Measurements from ENCODE around the gene REG1B.
"Not testable (repeated sequence)": the region's sequence is repeated elsewhere in the genome, so short reads cannot be mapped to it uniquely, and the experiment has no call there.

Gene REG1B

DNA sequence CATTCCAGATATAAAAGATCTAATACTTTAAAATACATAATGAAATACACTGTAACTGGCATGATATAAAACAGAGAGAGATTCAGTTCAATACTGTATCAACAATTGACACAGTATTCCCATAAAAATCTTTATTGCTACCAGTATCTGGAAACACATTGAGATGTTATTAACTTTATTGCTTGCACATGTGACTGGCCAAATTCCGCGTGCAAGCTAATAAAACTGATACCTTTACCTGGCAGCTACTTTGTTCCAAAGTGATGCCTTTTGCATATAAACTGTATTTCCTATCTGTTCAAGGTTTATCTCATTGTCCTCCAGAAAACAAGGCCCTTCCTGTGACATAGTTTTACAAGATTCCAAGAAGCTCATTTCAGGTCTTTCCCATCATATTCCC, 15.4 kb upstream of the REG1B start:
- Mint-ChIP-seq H3K36me3 (peaks cover 2 to 6% of the 10 kb centered on the region in 2 donors), H3K4me3 (no peak overlapping the region), H3K27ac (no peak overlapping the region), H3K4me1 (peaks cover 14 to 29% of the 10 kb centered on the region in 2 donors), H3K9me3 (peaks cover 4 to 9% of the 10 kb centered on the region in 2 donors), H3K27me3 (no peaks in the 10 kb centered on the region)
- DNase-seq, result no peak
- no peak for ATAC-seq (replicated peaks)

DNA sequence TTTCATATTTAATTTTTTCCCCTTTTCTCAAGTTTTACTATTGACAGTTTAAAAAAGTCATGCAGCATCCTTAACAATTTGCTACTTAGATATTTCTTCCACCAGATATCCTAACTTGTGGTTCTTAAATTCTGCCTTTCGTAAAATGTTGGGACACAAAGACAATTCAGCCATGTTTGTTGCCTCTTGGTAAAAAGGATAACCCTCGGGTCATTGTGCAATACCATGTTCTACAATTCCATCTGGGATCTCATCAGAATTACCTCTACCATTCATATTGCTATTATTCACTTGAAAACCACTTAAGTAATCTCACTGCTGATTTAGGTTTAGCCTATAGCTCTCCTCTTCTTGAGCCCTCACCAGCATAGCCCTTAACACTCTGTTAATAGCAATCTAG, 13.2 kb upstream of the REG1B start:
- no peak for ATAC-seq (replicated peaks)
- Mint-ChIP-seq H3K36me3 (peaks cover 7 to 10% of the 10 kb centered on the region in 2 donors), H3K4me3 (no peak overlapping the region), H3K27ac (no peak overlapping the region), H3K9me3 (peaks cover 8 to 15% of the 10 kb centered on the region in 2 donors), H3K27me3 (no peaks in the 10 kb centered on the region), H3K4me1 (peaks cover 17 to 37% of the 10 kb centered on the region in 2 donors)
- no peak for DNase-seq

DNA sequence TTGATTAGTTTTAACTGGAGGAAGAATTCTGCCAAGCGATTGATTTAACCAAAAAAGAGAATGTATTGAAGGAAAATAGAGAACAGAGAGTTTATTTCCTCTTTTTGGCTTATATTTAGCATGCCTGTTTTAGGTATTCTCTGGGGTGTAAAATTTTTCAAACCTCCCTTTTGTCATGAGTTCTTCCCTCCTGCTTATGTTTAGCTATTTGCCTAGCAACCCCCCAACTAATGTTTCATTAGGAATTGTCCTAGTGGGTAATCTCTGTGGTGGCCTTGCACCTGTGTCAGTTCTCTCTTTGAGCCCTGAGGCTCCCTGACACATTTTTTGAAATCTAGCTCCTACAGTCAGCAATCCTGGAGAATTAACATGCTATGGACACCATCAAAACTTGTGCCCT, 12.5 kb upstream of the REG1B start:
- peaks cover 8 to 15% of the 10 kb centered on the region in 2 donors for H3K9me3 Mint-ChIP-seq
- ATAC-seq (replicated peaks) (peak; percentile 73 to 91), DNase-seq (no peak)
- peak overlapping the region in 1 of 2 donors; percentile 10 for H3K4me3 Mint-ChIP-seq
- peak overlapping the region; percentile 80 for H3K27ac Mint-ChIP-seq
- H3K36me3 Mint-ChIP-seq, result peaks cover 7 to 10% of the 10 kb centered on the region in 2 donors
- H3K4me1 Mint-ChIP-seq, result peaks cover 17 to 37% of the 10 kb centered on the region in 2 donors
- H3K27me3 Mint-ChIP-seq, result no peaks in the 10 kb centered on the region

DNA sequence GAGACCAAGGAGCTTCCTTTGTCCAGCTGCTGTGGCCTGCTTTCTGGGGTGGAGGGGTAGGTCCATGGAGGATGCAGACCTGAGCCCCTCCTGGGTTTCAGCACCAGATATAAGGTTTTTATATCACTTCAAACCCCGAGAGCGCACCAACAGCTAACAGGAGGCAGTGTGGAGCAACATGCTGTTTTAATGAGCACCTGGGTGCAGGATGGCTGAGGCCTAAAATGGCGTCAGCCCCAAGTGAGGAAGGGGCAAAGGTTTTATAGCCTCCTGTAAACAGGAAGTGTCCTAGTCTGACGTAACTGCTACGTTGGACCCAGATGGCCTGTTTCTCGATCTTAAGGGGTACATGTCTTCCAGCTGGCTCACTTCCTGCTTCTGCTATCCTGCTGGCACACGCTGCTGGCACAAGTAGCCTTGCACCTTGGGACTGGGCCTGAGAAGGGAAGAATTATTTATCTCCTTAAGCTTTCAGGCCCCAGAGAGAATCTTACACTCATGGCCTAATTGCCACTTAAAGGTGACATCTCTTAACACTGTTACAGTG, 11.4 kb upstream of the REG1B start:
- Mint-ChIP-seq H3K27me3 (no peaks in the 10 kb centered on the region), H3K9me3 (peaks cover 8 to 15% of the 10 kb centered on the region in 2 donors), H3K4me3 (no peak overlapping the region), H3K27ac (peak overlapping the region; percentile 93), H3K4me1 (peaks cover 17 to 37% of the 10 kb centered on the region in 2 donors), H3K36me3 (peaks cover 7 to 10% of the 10 kb centered on the region in 2 donors)
- ATAC-seq (replicated peaks) (peak; percentile 59 to 65), DNase-seq (peak; percentile 13)

DNA sequence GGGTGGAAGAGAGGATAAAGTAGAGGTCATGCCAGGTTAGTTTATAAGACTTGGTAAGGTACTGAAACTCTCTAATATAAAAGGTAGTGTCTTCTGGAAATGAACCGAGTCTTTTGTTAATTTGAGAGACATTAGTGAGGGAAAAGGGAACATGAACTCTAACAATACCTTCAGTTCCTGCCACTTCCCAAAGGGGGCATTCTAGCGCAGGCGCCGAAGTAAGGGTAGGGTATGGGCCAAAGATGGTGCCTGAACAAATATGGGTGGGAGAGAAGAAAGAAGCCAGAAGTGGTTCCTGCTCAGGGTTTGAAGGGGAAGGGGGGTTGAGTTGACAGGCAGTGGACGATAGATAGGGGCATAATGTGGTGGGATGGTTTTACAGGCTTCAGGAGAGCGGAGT, 10.1 kb upstream of the REG1B start:
- H3K27ac Mint-ChIP-seq, result peak overlapping the region; percentile 11
- no peaks in the 10 kb centered on the region for H3K27me3 Mint-ChIP-seq
- H3K4me3 Mint-ChIP-seq, result no peak overlapping the region
- H3K4me1 Mint-ChIP-seq, result peaks cover 17 to 37% of the 10 kb centered on the region in 2 donors
- peaks cover 8 to 15% of the 10 kb centered on the region in 2 donors for H3K9me3 Mint-ChIP-seq
- ATAC-seq (replicated peaks) (no peak), DNase-seq (no peak)
- H3K36me3 Mint-ChIP-seq, result peaks cover 7 to 10% of the 10 kb centered on the region in 2 donors

DNA sequence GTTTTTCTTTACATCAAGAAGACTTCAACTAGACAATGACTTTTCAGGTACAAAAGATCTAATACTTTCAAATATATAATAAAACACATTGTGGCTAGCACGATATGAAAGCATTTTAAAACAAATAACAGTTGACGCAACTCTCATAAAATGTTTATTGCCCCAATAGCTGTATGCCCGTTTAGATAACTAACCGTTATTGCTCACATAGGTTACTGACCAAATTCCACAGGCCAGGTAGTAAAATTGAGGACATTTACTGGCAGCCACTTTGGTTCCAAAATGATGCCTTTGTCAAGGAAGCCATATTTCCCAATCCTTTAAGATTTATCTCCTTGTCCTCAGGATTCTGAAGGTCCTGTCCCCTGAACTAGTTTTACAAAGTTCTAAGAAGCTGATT, 2.9 kb upstream of the REG1B start:
- Mint-ChIP-seq H3K4me1 (peaks cover 0 to under 1% of the 10 kb centered on the region in 2 donors), H3K27ac (no peak overlapping the region), H3K36me3 (no peaks in the 10 kb centered on the region), H3K9me3 (no peaks in the 10 kb centered on the region), H3K4me3 (no peak overlapping the region), H3K27me3 (no peaks in the 10 kb centered on the region)
- DNase-seq, result no peak
- no peak for ATAC-seq (replicated peaks)

DNA sequence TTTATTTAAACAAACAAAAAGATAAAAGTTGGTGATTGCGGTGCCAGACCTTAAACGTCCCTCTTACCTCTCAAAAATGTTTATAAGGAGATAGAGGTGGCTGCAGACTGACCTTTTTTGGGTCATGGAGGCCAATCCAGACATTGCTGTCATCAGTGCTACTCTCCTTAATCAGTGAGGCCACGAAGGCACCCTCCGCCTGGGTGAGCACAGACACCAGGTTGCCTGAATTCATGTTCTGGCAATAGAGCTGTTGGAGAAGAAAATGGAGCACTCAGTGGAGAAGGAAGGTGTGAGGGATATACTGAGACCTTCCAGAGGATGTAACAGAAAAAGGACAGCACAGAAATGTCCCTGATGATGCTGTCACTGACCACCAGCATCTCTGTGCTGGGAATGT, 1.5 kb downstream of the REG1B start:
- Mint-ChIP-seq H3K27me3 (no peaks in the 10 kb centered on the region), H3K9me3 (peaks cover 0 to 2% of the 10 kb centered on the region in 2 donors), H3K4me3 (no peak overlapping the region), H3K4me1 (peaks cover 13 to 26% of the 10 kb centered on the region in 2 donors), H3K27ac (no peak overlapping the region), H3K36me3 (no peaks in the 10 kb centered on the region)
- ATAC-seq (replicated peaks), result no peak
- DNase-seq, result no peak

DNA sequence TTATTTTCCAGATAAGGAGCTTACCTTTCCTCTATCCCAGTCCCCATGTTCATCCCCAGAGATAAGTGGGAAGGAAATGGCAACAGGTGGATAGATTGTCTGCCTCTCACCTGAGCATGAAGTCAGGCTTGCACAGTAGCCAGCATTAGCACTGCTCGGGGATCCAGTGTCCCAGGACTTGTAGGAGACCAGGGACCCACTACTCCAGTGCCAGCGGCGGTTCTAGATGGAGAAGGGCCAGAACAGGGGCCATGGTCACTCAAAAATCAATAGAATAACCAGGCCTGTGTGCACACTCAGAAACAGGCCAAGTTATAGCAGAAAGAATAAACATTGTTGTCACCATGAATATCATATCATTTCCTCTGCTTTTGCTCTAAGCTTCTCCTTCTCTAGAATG, 2.4 kb downstream of the REG1B start:
- ATAC-seq (replicated peaks) (no peak), DNase-seq (no peak)
- H3K36me3 Mint-ChIP-seq, result no peaks in the 10 kb centered on the region
- H3K27ac Mint-ChIP-seq, result no peak overlapping the region
- peaks cover 15 to 32% of the 10 kb centered on the region in 2 donors for H3K4me1 Mint-ChIP-seq
- H3K4me3 Mint-ChIP-seq, result no peak overlapping the region
- no peaks in the 10 kb centered on the region for H3K27me3 Mint-ChIP-seq
- peaks cover 0 to 2% of the 10 kb centered on the region in 2 donors for H3K9me3 Mint-ChIP-seq

DNA sequence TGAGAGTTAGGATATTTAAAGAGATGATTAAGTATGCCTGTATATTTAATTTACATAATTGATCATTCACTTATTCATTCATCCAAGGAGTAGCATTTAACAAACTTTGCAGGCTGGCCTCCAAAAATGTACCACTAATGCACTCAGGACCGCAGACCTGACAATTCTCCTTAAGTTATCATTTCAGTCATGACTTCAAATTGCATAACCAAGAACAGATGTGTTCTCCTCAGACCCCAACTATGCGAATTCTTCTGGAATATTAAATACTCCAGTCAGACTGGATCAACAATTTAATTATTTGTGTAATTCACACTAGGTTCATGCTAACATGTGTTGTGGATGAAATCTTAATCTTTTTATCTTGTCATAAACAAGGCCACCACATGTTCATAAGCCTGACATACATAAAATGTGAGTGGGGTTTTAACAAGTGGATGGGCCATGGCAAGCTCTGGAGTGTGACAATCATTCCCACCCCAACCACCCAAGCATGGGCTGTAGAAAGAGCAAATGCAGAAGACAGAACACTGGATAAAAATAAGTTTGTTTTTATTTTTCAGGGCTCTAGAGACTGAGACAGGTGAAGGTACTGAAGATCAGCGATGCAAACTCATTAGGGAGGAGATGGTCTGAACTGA, 3.2 kb downstream of the REG1B start:
- Mint-ChIP-seq H3K36me3 (no peaks in the 10 kb centered on the region), H3K4me3 (no peak overlapping the region), H3K4me1 (peaks cover 16 to 39% of the 10 kb centered on the region in 2 donors), H3K27ac (no peak overlapping the region), H3K27me3 (no peaks in the 10 kb centered on the region), H3K9me3 (peaks cover 0 to 2% of the 10 kb centered on the region in 2 donors)
- ATAC-seq (replicated peaks) (no peak), DNase-seq (no peak)

DNA sequence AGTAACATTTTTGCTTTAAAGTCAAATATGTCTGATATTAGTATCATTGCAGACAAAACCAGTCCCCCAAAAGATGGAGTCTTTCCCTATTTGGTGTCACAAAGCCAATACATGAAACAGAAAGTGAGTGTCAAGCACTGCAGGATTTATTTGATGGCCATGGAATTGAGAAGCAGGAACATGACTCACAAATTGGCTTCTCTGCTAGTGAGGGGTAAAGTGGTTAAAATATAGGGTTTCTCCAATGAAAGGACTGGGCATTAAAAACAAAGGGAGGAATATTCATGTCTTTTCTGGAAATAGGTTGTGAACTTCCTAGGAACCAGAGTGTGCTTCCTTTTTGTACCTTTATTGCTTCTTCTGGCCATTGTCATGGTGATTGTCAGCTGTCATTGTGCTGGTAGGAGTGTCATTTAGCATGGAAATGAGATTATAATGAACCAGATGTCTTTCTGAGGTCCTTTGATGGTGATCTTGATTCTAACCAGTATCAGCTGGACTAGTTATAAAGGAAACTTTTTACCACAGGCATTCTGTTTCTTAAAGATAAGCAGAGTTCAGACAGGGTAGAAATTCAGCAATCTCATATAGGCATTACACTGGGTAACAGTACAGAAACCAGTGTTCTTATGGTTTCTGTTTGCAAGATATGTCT, 4.1 kb downstream of the REG1B start:
- ATAC-seq (replicated peaks), result no peak
- peaks cover 0 to 2% of the 10 kb centered on the region in 2 donors for H3K9me3 Mint-ChIP-seq
- no peak overlapping the region for H3K4me3 Mint-ChIP-seq
- no peaks in the 10 kb centered on the region for H3K36me3 Mint-ChIP-seq
- peaks cover 19 to 48% of the 10 kb centered on the region in 2 donors for H3K4me1 Mint-ChIP-seq
- H3K27me3 Mint-ChIP-seq, result no peaks in the 10 kb centered on the region
- H3K27ac Mint-ChIP-seq, result no peak overlapping the region
- no peak for DNase-seq

DNA sequence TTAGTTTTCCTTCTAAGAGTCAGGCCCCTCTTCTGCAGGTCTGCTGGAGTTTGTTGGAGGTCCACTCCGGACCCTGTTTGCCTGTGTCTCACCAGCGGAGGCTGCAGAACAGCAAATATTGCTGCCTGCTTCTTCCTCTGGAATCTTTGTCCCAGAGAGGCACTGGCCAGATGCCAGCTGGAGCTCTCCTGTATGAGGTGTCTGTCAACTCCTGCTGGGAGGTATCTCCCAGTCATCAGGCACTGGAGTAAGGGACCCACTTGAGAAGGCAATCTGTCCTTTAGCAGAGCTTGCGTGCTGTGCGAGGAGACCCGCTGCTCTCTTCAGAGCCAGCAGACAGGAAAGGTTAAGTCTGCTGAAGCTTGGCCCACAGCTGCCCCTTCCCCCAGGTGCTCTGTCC, 4.8 kb downstream of the REG1B start:
- no peak overlapping the region for H3K4me3 Mint-ChIP-seq
- DNase-seq (no peak), ATAC-seq (replicated peaks) (no peak)
- H3K36me3 Mint-ChIP-seq, result no peaks in the 10 kb centered on the region
- peaks cover 0 to 7% of the 10 kb centered on the region in 2 donors for H3K9me3 Mint-ChIP-seq
- H3K4me1 Mint-ChIP-seq, result peaks cover 19 to 50% of the 10 kb centered on the region in 2 donors
- no peak overlapping the region for H3K27ac Mint-ChIP-seq
- H3K27me3 Mint-ChIP-seq, result no peaks in the 10 kb centered on the region

DNA sequence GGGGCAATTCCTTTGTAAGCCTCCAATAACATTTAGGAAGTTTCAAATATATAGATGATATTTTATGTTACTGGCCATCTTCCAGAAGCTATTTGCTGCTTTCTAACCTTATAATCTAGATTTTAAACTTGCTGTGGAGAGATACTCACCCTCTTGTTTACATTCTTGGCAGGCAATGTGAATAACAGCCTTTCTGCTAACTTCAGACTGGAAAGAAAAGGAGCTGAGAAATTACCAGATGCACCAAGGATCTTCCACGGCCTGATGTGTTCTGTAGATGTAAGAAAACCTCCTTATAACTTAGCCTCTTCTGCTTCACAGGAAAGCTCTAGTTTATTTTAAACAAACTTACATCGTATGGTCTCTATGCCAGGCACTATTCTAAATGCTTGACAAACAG, 16.7 kb downstream of the REG1B start:
- ATAC-seq (replicated peaks) (no peak), DNase-seq (no peak)
- H3K27me3 Mint-ChIP-seq, result peaks cover 5 to 6% of the 10 kb centered on the region in 2 donors
- H3K36me3 Mint-ChIP-seq, result no peaks in the 10 kb centered on the region
- no peaks in the 10 kb centered on the region for H3K9me3 Mint-ChIP-seq
- no peak overlapping the region for H3K27ac Mint-ChIP-seq
- H3K4me1 Mint-ChIP-seq, result no peaks in the 10 kb centered on the region
- no peak overlapping the region for H3K4me3 Mint-ChIP-seq

DNA sequence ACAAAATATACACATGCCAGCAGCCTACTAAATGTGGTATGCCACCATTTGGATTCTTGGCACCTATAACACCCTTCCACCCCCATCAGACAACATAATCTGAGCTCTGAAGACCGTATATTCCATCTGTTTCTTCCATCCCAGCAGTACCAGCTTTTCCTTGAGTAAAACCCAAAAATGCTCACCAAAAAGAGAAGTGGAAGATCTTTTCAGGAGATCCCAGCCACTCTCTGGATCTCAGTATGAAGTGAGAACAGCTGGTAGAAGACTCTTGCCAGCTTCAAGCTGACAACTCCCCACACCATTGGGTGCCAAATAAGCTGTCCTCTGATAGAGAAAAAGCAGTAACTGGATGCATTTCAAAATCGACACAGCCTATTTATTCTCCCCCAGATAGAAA, 22.6 kb downstream of the REG1B start:
- ATAC-seq (replicated peaks), result no peak

DNA sequence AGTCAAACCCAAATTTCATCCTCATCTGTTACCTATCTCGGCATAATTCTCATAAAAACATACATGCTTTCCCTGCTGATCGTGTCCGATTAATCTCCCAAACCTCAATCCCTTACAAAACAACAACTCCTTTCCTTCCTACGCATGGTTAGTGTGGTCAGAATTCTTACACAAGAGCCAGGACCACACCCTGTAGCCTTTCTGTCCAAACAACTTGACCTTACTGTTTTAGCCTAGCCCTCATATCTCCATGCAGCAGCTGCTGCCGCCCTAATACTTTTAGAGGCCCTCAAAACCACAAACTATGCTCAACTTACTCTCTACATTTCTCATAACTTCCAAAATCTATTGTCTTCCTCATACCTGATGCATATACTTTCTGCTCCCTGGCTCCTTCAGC, 33.0 kb downstream of the REG1B start:
- not testable (repeated sequence) for H3K9me3 Mint-ChIP-seq; H3K27ac Mint-ChIP-seq; ATAC-seq (replicated peaks); H3K27me3 Mint-ChIP-seq; H3K4me1 Mint-ChIP-seq; H3K4me3 Mint-ChIP-seq; H3K36me3 Mint-ChIP-seq; DNase-seq

More for the DNA sequence above, 22.6 kb downstream of the REG1B start:
- Mint-ChIP-seq H3K4me1 (no peaks in the 10 kb centered on the region), H3K27ac (no peak overlapping the region), H3K36me3 (no peaks in the 10 kb centered on the region), H3K9me3 (no peaks in the 10 kb centered on the region), H3K27me3 (no peaks in the 10 kb centered on the region), H3K4me3 (no peak overlapping the region)
- no peak for DNase-seq

DNA sequence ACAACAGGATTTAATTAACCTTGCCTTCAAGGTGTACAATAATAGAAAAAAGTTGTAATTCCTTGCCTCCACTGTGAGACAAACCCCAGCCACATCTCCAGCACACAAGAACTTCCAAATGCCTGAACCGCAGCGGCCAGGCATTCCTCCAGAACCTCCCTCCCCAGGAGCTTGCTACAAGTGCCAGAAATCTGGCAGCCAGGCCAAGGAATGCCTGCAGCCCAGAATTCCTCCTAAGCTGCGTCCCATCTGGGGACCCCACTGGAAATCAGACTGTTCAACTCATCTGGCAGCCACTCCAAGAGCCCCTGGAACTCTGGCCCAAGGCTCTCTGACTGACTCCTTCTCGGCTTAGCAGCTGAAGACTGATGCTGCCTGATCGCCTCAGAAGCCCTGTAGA, 34.3 kb downstream of the REG1B start:
- not testable (repeated sequence) for H3K4me3 Mint-ChIP-seq; H3K36me3 Mint-ChIP-seq; H3K9me3 Mint-ChIP-seq; ATAC-seq (replicated peaks); H3K27me3 Mint-ChIP-seq; H3K27ac Mint-ChIP-seq; H3K4me1 Mint-ChIP-seq; DNase-seq

All from stimulated activated naive B cell treated with anti-CD40 and anti-IgM and Interleukin-4, amounts not matched to agents 10 μg/mL and 1 μg/mL and 100 μg/mL, for 72 hours (primary cell).